Umbilical cord (tissue), 2 donors: ENCODE results near the gene ZFHX3. TPM values are rescaled to one million over a fixed set of nuclear protein-coding genes. Genes with fewer than 3 reads are reported as not detected.

Experiments used
- DNase-seq: peaks from one replicate; pipeline ENCODE4 v3.0.0-alpha.2; 2015; ENCODE audit warnings: low spot score
- total RNA-seq: library from RNA; depleted of rRNA; stranded (reverse); fragments of >200 nt; gene quantifications from one replicate; pipeline ENCODE4 v1.2.3, GENCODE V29; 2014; ENCODE audit warnings: low replicate concordance; ENCODE audit not compliant: insufficient read depth

Gene ZFHX3
- total RNA-seq, 1 donor from 2014 or later, result 26.7 TPM

DNA sequence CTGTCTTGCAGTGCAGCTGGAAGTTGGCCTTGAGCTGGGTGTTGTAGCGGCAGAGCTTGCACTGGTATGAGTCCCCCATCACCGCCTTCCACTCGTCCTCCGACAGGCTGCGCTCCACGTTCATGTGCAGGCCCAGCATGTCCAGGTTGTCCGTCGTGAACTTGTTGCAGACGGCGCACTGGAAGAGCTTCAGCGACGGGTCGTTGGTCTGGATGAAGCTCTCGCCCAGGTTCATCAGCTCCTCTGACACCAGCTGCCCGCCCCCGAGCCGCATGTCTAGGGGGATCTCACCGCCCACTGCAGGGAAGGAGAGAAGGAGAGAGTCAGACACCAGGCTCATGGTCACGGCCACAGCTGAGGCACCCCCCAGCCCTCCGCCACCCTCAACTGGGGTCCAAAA is 97.3 kb downstream of the ZFHX3 start:
- DNase-seq, result no peak

DNA sequence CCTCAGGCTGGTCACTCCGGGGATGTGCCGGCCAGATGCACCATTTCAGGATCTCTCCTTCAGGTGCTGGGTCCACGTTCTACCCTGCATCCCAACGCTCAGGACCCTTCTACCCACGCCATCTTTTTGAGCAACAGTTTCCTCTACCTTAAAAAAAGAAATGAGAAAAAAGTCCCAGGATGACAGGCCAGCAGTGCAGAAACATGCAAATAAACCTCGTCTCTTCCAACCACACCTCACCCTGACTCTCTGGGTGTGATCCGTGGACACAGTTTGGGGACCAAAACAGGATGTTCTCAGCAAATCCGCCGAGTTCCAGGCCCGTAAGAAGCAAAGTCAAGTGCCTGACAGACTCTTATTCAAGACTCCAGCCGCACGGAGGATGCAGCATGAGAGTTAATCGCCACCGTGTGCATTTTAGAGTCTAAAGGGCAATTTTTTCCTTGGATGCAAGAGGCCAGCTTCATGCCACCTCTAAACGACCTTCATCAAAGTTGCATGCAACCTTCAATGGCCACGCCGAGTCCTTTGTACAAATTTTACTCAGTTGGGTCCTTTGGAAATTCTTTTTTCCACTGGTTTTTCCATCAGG is 99.6 kb downstream of the ZFHX3 start:
- DNase-seq, result no peak

DNA sequence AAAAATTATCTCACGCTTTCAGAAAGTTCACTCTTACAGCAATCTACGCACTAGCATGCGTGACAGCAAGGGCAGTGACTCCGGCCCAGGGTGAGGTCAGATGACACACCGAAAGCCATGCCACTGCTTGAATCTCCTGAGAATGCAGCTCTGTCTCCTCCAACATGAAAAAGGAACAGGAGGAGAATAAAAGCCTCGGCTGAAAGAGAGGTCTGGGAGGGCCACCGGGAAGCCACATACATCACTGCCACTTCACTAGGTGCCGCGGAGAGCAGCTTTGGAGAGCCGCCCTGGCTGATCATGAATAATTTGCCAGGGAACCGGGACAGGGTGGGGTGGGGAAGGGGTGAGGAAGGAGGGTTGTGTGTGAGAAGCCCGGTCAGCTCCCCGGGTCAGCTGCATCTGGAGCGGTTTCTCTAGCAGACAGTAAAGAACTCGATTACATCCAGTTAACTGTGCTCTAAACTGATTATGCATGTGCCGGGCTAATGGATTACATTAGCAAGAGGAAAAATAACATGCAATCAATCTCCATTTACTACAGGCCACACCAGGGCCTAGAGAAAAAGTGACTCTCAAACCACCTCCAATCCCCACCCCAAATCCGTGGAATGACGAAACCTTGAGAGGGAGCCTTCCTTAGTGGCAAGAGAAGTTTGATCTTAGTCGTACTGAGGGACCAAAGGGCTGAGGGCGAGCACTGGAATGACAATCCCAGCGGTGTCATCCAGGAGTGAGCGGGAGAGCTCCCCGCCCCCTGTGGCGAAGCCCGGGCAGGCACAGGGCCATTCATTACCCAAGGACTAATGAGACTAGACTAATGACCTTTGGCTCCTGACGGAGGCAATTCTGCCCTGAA is 100.3 kb downstream of the ZFHX3 start:
- peak; percentile 38 for DNase-seq

DNA sequence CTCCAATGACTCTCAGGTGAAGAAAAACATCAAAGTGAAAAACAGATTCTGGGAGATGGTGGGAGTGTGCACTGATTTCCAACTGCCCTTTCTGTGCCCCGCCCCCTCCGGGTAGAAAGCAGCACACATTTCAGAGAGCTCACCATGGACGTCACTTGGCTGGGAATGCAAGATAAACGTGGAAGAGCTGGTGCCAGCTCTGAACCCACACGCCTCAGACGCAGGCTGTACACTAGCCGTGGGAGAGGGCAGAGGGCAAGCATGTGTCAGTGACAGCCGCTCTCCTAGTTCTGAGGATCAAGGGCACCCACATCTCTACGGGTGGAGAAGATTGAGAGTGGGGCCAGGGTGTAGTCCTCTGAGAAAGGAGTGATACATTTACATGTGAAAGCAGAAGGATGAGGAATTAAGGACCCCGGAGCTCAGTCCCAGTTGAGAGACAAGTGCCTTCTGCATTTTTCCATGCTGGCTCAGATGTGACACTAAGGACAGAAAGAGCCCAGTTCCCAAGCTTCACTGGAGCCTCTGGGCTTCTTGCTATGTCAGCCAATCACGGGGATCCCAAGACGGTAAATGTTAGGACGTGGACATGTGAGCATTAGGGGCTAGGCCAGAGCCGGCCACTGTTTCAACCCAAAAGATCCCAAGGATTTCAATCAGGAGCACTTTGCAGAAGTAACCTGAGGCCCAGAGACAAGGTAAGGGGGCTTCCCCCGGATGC is 101.3 kb downstream of the ZFHX3 start:
- DNase-seq, result peak; percentile 81

DNA sequence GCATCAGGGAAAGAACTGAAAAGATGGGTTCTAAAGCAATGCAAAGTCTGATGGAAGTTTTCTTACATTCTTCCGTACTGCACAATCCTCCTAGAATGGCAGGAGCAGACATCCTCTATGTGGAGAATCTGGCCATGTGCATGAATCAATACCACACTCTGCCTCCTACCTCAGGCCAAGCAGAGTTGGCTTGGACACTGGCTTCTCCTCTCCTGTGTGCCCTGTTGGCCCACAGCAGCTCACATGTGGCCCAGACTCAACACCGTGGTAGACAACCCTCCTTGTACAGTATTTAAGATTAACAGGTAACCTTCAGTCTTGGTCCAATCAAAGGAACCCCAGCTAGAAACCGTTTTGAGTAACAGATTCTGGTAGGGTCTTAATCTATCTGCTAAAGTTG is 101.9 kb downstream of the ZFHX3 start:
- DNase-seq, result no peak

DNA sequence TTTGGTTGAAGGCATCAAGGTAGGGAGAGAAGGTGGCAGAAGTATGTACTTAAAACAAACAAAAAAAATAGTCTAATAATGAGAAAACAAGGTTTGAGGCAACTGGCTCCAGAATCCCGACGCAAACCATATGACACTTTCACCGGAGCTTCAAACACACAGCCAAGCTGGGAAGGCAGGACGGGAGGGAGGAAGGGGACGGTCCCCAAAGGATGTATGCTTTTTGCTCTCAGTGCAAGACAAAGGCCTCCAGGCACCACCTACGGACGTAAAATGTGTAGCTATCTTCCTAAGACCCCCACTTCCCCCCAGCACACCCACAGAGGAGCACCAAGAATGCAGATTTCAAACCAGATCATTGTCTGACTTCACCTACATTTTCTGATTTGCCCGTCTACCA is 102.3 kb downstream of the ZFHX3 start:
- no peak for DNase-seq

DNA sequence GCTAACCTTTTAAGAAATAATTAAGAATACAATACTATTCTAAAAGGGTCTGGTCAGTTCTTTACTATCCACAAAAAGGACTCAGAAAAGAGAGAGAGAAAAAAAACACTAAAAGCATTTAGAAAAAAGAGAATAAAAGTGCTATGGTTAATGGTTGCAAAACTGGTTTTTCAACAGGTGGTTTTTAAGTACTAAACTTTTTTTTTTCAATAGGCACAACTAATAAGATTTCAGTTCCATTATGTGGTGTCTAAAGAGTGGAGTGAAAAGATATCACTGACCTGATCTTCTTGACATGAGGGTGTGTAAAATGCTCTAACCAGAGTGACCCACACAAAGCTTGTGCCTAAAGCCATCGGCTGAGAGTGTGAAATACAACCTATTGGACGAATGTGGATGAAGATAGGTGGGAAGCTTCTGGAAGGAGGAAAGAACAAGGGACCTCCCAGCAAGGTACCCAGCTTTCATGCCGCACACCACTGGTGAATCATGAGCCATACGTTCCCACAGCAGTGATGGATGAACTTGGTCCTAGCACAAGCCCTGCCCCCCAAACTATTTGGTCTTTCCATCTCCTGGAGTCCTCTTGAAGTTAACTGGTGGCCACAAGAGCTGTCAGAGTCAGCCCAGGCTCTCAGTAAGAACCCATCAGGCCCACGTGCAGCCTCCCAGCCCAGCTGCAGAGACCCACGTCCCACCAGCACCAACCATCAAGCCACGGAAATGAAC is 103.0 kb downstream of the ZFHX3 start:
- no peak for DNase-seq

DNA sequence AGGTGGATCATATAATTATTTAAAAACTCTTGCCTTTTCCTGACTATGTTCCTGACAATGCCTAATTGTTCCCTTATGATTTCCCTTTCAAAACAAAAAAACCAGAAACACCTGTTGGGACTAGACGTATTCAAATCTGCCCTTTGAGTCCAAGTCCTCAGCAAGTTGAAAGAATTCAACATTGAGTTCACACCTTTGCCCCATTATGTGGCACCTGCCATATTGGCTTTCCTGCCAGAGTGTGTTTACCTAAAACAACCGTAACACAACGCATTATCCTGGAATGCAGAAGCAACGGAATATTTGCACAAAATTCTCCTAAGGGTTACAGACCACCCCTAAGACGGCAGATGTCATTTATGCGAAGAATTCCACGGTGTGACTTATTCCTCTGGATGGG is 105.9 kb downstream of the ZFHX3 start:
- DNase-seq, result no peak

DNA sequence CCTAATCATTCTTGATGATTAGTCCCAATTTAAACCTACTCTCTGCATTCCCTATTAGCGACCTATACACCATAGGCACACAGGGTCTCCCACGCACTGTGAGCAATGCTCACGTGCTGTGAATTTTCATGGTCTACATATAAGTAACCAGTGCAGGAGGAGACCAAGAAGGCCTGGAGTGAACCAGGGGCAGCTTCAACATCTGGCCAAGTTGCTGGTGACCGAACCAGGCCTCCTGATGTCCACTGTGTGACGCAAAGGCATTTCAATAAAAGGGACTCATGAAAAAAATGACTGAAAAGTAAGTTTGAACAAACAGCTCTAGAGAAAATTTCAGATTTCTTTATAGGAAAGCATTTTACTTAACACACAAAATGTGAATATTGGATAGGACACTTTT is 107.0 kb downstream of the ZFHX3 start:
- DNase-seq, result no peak

DNA sequence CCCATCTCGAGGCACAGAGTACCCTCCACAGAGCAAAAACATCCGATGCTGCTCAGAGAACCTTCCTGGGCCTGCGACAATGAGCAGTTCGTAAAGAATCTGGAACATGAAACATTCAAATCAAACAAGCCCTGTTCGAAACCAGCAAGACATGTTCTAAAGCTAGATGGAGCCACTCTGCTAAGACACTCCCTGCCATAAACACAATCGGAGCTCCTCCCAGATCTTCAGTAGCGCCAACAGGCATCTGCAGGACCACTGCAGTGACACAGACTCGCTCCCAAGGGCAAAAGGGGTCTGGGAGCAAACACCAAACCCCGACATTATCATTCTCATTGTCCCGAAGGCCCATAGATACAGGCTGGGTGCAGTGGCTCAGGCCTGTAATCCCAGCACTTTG is 108.7 kb downstream of the ZFHX3 start:
- DNase-seq, result peak; percentile 54

DNA sequence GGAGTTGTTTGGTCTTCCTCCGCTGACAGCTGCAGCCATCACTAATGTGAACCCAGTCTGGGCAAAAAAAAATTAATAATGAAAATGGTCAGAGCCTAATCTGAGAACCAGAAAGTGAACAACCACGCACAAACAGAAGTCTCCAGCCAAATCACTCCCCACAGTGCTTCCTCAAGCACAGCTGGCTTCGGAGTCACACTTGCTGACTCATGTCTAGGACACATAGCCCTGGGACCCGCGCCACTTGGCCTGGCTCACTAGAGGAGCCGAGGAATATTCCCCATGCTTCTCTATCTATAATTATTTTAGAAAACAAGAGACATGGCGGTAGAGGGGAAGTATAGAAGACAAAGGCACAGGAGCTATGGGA is 109.1 kb downstream of the ZFHX3 start:
- peak; percentile 63 for DNase-seq

DNA sequence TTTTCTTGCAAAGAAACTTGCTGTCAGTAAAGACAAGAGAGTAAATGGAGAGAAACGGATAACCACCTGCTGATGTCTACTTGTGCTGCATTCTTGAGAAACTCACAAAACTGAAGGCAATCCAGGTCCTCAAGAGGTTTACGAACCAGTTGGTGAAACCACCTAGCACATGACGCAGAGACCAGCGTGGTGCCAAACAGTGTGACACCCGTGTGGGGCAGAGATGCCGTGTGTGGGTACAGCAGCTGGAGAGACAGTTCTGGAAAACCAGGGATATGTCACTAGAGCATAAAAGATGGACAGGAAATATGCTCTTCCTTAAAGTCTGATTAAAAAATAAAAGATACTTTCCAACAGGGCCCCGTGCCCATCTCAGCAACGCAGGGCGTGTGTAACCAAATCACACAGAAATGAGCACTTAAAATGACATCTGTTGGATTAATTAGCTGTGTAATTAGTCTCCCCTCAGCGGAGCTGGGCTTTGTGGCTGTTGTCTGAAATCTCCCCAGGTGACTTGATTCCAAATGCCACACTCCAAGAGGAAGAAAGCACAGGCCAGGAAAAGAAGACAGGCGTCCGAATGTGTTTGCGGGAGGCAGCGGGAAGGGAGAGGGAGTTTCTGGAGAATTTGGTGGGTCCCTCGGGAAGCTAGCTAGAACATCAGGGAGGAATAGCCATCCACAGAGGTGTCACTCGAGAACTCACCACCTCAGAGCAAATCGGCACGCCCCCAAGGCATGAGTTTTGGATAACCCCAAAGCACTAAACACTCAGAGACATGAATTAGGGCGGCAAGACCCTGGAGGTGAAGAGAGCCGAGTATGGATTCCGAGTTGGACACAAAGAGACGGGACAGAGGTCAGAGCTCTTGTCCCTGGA is 109.8 kb downstream of the ZFHX3 start:
- DNase-seq, result no peak

DNA sequence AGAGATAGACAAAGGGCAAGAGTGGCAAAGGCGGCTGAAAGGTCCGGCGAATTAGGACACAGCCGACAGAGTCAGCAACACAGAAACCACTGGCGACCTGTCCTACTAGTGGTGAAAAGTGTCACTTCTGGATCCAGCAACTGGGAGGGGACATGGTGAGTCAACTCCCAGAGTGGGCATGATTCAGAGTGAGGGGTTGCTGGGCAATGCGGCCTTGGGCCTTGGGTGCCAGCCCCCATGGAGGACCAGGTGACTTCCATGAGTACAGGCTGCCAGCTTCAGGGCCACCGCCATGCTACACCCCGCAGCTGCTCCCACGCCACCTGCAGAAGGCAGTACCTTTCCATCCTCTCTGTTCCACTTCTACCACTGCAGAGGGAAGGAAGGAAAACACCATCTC is 110.6 kb downstream of the ZFHX3 start:
- no peak for DNase-seq

DNA sequence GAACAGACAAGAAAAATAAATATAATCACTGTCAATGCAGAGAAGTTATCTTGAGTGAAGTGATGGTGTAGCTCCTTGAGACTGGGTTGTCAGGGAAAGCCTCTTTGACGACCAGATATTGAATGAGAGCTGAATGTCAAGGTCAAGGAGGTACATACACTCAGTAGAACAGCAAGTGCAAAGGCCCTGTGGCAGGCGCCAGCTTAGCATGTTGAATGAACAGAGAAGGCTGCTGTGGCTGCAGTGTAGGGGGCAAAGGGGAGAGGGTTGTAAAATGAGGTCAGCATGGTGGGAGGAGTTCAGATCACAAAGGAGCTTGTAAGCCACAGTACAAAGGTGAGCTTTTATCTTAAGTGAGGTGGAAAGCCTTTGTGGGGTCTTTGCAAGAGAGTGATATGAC is 111.5 kb downstream of the ZFHX3 start:
- no peak for DNase-seq

DNA sequence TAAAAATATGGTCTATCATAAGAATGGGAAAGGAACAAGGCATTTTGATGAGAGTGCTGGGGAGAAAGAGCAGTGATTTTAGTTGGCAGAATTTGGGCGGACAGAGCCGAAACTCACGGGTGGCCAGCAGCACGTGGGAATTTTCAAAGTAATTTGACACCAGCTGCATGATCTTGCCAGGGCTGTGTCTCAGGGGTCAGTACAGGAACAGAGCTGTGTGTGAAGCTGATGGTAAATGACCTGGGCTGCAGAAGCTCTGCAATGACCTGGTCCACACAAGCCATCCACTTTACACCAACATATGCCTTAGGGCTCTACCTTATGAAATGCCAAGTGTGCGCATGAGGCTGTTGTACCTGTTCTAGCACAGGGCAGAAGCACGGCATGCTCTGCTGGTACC is 112.0 kb downstream of the ZFHX3 start:
- DNase-seq, result no peak

DNA sequence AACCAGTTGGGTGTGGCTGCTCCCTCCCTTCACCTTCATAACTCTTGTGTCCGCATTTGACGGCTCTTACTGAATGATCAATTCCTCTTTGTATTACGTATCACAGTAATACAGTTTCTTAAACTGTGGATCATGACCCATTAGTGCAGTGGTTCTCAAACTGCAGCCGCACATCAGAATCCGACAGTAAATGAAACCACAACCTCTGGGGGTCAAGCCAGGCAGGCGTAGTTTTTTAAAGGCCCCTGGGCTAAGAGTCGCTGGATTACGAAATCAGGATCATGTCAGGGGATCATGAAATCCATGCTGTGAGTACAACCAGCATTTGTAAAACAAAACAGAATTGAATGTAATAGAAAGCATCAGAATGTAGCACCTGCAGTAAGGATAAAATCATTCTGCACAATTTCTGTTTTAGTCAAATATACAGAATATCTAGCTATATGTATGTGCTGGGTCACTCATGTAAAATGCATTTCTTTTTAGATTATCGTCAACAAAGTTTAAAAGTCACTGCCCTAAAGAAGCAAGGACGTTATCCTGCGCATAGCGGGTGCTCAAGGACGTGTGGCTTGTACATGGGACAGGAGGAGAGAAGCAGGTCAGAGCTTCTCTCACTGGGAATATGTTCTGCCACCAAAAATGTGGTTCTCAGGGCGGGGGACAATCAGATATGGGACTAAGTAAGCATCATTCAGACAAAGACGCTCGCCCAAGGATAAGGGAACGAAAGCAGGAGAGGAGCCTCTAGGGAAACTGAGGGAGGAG is 113.1 kb downstream of the ZFHX3 start:
- DNase-seq, result peak; percentile 65

DNA sequence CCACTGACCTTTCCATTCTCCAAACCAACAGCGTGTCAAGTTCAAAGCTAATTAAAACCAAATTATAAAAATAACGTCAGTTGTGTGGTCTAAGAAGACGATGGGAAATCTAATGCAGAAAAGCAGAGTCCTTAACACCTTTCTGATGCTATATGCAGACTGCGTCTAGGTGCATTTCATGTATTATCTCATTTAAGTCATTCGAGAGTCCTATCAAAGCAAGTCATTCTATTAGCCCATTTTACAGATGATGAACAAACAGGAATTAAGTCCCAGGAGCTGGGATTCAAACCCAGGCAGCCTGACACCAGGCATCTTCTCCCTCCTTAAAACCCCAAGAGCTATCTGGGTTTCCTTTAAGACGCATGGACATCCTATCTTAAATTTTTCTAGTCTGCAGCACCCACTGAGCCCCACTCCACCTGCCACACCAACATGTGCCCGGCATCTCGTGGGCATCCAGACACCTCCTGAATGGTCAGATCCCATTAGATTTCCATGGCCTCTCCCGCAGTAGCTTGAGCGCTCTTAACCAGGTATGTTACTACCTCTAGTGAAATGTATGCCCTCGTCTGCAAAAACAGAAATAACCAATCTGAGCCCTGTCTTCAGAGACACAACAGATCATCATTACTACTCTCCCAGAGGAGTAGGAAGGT is 115.1 kb downstream of the ZFHX3 start:
- no peak for DNase-seq

DNA sequence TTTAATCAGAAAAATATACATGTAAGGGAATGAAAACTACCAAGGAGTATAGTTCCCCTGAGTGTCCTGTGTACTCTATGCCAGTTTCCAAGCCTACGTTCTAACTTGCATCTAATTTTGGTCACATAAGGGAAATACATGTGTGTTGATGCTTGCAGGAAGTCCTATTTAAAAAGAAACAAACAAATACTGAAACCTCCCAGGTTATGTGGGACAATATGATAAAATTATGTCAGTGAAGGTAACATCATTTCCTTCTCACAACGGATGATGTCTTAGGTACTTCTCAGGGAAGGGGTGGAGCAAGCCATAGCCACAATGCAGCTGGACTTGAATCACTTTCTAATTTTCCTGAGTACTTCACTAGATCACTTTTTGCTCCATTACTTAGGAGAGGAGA is 115.9 kb downstream of the ZFHX3 start:
- DNase-seq, result no peak

DNA sequence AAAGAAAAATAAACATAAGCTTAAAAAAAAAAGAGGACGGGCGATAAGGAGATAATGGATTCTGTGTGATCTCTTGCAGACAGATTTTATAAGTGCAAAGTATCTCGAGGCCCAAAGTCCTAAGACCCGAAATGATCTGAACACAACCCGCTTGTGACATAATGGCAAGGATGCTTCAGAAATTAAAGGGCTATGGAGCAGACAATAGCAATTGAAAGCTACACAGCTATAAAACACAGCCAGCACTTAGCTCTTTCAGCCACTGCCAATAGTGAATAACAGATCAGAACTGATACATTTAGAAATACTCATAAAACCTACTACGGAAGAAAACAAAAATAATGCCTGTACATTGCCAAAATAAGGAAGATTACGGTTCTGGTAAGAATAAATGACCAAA is 117.5 kb downstream of the ZFHX3 start:
- no peak for DNase-seq
